LNCaP clone FGC (cell line): ENCODE data around the gene BTG3.

ENCODE experiments used
- DNase-seq: peaks from one replicate; pipeline ENCODE4 v3.0.0-alpha.2; 2011; ENCODE audit warnings: low read depth
- H3K4me3 ChIP-seq: 2 replicates; pipeline ENCODE4 v1.5.1; 2011; ENCODE audit warnings: mild to moderate bottlenecking, low read depth, low read length, control low read depth
- TF ChIP-seq, protein P1 (sequence below): IDR thresholded peaks from 2 replicates; pipeline ENCODE4 v1.5.1; 2012; ENCODE audit warnings: mild to moderate bottlenecking; ENCODE audit not compliant: control insufficient read depth, insufficient read depth; ENCODE audit errors: extremely low read depth

BTG3 gene

DNA sequence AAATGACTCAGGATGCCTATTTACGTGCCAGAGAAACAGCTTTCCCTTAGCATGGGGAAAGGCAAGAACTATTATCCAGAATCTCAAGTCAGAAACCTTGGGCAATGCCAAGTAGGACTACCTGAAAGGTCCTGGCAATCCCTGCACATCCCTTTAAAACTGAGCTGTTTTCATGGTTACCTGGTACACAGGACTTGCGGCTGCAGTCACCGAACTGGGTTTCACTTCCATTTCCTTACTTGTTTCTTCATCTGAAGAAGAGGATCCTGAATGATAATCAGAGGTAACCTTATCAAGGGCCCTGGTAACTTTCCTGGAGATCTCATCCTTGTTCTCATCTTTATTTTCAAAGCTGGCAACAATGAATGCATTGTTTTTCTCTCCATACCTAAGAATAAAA lies 14.3 kb downstream of the BTG3 start:
- DNase-seq: no peak
- TF ChIP-seq, protein P1, sequence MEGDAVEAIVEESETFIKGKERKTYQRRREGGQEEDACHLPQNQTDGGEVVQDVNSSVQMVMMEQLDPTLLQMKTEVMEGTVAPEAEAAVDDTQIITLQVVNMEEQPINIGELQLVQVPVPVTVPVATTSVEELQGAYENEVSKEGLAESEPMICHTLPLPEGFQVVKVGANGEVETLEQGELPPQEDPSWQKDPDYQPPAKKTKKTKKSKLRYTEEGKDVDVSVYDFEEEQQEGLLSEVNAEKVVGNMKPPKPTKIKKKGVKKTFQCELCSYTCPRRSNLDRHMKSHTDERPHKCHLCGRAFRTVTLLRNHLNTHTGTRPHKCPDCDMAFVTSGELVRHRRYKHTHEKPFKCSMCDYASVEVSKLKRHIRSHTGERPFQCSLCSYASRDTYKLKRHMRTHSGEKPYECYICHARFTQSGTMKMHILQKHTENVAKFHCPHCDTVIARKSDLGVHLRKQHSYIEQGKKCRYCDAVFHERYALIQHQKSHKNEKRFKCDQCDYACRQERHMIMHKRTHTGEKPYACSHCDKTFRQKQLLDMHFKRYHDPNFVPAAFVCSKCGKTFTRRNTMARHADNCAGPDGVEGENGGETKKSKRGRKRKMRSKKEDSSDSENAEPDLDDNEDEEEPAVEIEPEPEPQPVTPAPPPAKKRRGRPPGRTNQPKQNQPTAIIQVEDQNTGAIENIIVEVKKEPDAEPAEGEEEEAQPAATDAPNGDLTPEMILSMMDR: no peak
- H3K4me3 ChIP-seq: no peak overlapping the region

- no peak overlapping the region for H3K4me3 ChIP-seq
- DNase-seq: no peak
- TF ChIP-seq, protein P1: no peak
Observed at GRCh38 chr21:17597680-17598079, 15.0 kb downstream of the BTG3 start.

GRCh38 chr21:17590430-17590829 lies 22.3 kb downstream of the BTG3 start:
- H3K4me3 ChIP-seq: no peak overlapping the region
- TF ChIP-seq, protein P1: no peak
- DNase-seq: no peak

- TF ChIP-seq, protein P1: peak; percentile 49
- H3K4me3 ChIP-seq: no peak overlapping the region
- DNase-seq: peak; percentile 37
Observed at GRCh38 chr21:17585875-17586450, 26.7 kb downstream of the BTG3 start.

- TF ChIP-seq, protein P1: no peak
- DNase-seq: no peak
- H3K4me3 ChIP-seq: no peak overlapping the region
Observed at GRCh38 chr21:17583898-17584297, 28.8 kb downstream of the BTG3 start.

DNA sequence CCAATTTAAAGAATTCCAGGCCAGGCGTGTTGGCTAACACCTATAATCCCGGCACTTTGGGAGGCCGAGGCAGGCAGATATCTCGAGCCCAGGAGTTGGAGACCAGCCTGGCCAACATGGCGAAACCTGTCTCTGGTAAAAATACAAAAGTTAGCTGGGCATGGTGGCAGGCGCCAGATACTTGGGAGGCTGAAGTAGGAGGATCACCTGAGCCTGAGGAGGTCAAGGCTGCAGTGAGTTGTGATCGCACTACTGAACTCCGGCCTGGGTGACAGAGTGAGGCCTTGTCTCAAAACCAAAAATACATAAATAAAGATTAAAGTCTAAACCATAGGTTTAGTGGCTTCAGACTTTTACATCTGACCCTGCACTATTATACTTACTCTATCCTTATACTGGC lies 32.4 kb downstream of the BTG3 start:
- DNase-seq: no peak
- TF ChIP-seq, protein P1: no peak
- no peak overlapping the region for H3K4me3 ChIP-seq

- no peak overlapping the region for H3K4me3 ChIP-seq
- TF ChIP-seq, protein P1: no peak
- DNase-seq: no peak
Observed at GRCh38 chr21:17578876-17579275, 33.8 kb downstream of the BTG3 start.
